ENCODE measurements around the gene SUSD3.

Gene SUSD3

GRCh38 chr9:93126151-93126781, 67.8 kb downstream of the SUSD3 start:
- DNase-seq (ENCODE audit: low read depth) = no peak

- no peak for DNase-seq (ENCODE audit: low read depth)
Measured at GRCh38 chr9:93126825-93127368, 68.4 kb downstream of the SUSD3 start.

- DNase-seq (ENCODE audit: low read depth) = no peak
Measured at GRCh38 chr9:93127395-93127911, 69.0 kb downstream of the SUSD3 start.

- no peak for DNase-seq (ENCODE audit: low read depth)
Measured at GRCh38 chr9:93128011-93128714, 69.7 kb downstream of the SUSD3 start.

- DNase-seq (ENCODE audit: low read depth) = no peak
Measured at GRCh38 chr9:93128715-93129224, 70.3 kb downstream of the SUSD3 start.

DNA sequence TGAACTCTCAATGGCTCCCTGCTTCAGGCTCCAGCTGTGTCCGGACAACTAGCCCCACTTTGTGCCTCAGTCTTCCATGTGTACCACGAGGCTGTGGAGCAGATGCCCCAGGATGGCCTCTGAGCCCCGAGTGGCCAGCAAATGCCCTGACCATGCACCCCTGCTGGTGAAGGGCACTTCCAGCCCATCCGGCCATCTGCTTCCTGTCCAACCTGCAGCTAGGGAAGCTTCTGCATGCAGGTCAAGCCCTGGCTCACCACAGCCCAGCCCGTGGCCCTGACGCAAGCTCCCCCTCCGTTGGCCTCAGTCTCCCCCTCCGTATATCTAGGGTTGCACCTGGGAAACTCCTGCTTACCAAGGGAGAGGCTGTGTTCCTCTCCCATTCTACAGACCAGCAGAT, 70.8 kb downstream of the SUSD3 start:
- DNase-seq (ENCODE audit: low read depth) = no peak

DNA sequence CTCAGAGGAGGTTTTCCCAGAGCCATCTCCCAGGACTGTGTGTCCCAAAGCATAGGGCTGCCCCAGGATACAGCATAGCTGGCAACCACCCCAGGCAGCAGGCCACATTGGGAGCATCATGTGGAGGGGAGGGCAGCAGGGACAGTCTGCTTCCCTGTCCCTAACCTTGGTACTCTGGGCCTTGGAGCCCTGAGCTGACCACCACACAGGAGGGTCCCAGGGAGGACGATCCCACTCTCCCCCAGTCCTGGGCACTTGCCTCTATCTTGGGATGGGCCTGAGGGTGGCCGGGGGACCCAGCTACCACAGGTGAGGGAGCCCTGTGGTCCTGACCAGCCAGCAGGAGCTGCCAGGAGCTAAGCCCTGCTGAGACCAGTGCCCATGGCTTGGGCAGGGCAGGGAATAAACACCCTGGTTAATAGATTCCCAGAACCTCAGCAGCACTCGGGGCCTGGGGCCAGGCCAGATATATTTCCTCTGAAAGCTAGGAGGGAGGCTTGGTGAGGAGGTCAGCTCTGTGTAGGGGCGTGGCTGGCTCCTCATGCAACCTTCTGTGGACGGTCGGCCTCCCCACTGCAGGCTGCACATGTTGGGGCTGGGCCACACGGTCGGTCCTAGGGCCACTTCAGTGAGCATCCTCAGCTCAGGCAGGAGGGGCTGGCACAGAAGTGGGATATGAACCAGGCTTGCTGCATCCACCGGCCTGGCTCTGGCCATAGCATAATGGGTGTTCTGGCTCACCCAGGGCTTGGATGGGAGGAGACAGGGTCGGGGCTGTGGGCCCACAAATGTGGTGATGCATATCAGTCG, 71.4 kb downstream of the SUSD3 start:
- no peak for DNase-seq (ENCODE audit: low read depth)

DNA sequence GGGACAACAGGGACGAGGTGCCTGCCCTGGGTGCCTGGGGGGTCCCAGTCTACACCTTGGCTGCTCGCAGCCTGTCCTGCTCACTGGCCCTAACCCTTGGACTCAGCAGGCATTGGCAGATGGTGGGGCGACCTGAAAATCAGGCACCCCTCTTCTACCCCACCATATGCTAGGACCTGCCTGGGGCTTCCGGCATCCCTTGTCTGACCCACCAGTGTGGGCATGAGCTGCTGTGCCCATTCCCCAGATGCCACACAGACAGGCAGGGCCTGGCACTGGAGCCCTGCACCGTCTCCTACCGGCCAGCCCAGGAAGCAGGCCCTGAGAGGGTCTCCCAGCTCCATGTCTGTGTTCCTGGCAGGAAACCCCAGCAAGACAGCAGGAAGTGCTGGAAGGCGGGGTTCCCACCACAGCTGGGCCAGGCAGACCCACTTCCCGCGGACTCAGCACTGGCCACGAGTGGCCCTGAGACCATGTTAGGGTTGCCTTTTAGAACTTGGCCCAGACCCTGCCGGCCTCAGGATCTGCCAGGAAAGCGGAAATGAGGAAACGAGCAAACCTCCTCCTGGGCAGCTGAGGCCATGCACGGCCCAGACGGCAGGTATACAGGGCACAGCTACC, 72.5 kb downstream of the SUSD3 start:
- DNase-seq (ENCODE audit: low read depth) = no peak

- no peak for DNase-seq (ENCODE audit: low read depth)
Measured at GRCh38 chr9:93131599-93132286, 73.2 kb downstream of the SUSD3 start.

DNA sequence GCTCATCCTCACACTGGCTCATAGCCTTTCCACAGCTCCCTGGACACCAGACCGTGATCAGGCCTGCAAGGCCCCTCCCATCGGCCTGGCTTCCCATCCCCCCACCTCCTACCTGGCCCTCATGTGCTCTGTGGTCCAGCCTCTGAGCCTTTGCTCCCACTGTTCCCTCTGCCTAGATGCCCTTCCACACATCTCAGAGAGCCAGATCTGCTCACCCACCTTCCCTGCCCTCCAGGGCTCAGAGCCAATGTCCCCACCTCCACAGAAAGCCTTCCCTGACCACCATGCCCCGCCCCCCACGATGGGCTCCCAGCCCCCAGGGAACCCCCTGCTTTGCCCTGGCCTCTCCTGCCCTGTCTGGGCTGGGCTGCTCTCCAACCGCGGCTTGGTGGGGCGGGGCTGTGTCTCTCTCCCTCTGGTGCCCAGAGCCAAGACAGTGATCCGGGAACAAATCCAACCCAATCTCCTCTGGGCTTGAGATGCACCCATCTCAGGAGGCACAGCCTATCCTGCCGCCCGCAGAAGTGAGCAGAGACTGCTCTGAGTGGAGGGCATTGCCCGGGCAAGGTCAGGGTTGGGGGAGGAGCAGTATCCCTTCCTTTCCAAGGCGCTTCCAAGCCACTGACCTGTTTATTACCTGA, 73.9 kb downstream of the SUSD3 start:
- no peak for DNase-seq (ENCODE audit: low read depth)

GRCh38 chr9:93132946-93133680, 74.6 kb downstream of the SUSD3 start:
- no peak for DNase-seq (ENCODE audit: low read depth)

DNA sequence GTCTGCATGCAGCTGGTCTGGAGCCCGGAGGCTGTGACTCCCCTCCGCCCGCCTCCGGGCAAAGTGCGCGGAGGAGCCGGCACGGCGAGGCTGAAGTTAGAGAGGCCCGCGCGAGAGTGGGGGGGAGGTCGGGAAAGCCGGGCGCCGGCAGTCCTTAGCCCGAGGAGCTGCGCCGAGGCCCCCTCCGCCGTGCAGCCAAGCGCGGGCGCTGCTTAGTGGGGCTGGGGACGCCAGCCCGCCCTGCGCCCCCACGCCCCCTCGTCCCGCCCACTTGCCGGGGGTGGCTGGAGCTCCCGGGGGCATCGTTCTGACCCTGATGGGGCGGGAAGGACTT, 75.1 kb downstream of the SUSD3 start:
- DNase-seq (ENCODE audit: low read depth) = peak; percentile 28

DNA sequence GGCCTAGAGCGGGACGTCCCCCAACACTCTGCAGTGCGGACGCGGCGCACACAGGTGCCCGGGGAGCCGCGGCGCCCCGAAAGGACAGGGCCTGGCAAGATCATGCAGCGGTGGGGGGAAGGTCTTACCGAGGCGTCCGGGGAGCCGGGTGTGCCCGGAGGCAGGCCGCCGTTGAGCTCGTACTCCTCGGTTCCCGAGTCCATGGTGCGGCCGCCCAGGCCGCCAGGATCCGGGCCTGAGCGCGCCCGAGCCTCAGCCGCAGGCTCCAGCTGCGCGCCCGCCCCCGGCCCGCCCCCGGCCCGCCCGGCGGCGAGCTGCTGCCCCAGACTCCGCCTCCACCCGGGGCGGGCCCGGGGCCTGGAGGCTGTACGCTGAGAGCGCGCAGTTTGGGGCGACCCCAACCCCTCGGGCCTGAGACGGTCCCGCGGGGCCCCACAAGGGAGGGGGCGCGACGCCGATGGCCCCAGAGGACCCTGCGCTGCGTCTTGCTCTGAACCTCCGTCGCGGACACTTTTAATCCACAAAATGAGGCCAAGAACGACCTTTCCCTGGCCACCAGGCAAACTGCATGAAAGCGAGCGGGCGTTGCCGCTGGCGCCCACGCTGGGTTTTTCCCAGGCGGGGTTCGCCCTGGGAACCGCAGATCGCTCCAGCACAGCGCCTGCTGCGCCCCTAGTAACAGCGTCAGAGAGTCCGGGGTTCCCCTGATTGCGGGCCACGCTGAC, 75.7 kb downstream of the SUSD3 start, which contains the start of gene NINJ1:
Gene NINJ1 (minus strand): TSS at position 237 of the 725 bp plus-strand sequence. CDS start 34 bp downstream, at position 203.
- peak; percentile 18 for DNase-seq (ENCODE audit: low read depth)
